Left hindlimb (tissue), 1 donor: ENCODE measurements around the gene ARFGAP3.

Experiments used
- DNase-seq: peaks from one replicate; pipeline ENCODE4 v3.0.0-alpha.2; 2018

ARFGAP3 gene

GRCh38 chr22:42856865-42857704, at the start of gene ARFGAP3:
ARFGAP3 (minus strand) TSS chr22:42857273; CDS start chr22:42857182, 91 bp downstream.
- peak; percentile 97 for DNase-seq

GRCh38 chr22:42905702-42906183, 48.7 kb upstream of the ARFGAP3 start:
- no peak for DNase-seq

- no peak for DNase-seq
Measured at GRCh38 chr22:42905217-42905616, 48.1 kb upstream of the ARFGAP3 start.

- DNase-seq: no peak
Measured at GRCh38 chr22:42904050-42904449, 47.0 kb upstream of the ARFGAP3 start.

DNA sequence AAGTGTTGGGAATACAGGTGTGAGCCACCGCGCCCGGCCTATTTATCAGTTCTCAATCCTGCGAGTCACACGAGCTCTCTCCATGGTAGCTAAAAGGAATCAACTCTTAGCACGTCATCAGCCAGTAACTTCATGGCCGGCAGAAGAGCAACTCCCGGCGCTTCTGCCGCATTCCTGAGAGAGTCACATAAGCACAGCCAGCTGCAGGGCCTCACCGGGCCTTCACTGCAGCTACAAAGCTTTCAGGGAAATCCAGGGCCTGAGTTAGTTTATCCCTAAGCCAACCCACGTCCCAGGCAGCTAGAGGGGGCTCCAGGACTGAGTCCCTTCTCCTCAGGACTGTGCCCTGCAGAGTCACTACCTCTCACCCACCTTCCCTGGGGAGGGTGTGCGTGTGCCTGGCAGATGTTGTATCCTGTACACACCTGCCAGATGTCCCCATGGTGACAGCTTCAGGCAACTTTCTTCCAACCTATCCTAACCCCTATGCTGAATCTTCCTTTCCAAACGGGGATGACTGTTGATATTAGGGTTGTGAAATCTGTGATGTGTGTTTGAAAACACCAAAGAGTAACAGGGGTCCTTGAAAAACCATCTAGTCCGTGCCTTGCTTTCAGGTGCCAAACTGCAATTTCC, 45.9 kb upstream of the ARFGAP3 start:
- DNase-seq: peak; percentile 70

GRCh38 chr22:42901790-42902508, 44.9 kb upstream of the ARFGAP3 start:
- no peak for DNase-seq

GRCh38 chr22:42897960-42898359, 40.9 kb upstream of the ARFGAP3 start:
- no peak for DNase-seq

GRCh38 chr22:42895541-42895981, 38.5 kb upstream of the ARFGAP3 start:
- DNase-seq: no peak

- DNase-seq: no peak
Measured at GRCh38 chr22:42895087-42895486, 38.0 kb upstream of the ARFGAP3 start.

DNA sequence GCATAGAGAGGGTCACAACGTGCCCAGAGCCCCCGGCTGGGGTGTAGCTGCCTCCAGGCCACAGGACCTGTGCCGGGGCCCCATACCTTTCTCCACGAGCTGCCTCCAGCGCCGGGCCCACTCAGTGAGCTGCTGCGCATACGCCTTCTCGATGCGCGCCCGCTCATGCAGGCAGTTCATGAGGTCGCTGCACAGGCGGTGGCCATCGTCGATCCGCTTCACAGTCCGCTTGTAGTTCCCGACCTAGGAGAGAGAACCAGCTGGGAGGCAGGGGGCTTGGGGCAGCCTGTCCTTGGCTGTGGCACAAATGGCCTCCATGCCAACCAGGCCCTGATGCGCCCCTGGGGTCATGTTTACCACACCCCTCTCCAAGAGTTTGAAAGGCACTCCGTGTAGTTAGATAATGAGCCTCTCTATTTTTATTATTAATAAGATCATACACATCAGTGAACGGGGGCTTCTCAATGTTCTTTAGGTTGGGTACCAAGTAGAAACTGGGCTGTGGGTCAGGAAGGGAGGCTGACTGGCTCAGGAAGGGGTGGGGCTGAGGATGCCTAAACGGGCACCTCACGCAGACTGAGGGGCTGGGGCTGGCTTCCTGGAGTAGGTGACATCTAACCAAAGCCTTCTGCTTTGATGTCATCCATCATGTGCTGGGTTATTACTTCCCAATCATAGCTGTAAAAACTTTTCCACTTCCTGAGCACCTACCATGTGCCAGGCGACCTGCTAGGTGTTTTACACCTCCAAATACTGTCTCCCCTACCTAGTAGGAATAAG, 36.5 kb upstream of the ARFGAP3 start:
- no peak for DNase-seq

DNA sequence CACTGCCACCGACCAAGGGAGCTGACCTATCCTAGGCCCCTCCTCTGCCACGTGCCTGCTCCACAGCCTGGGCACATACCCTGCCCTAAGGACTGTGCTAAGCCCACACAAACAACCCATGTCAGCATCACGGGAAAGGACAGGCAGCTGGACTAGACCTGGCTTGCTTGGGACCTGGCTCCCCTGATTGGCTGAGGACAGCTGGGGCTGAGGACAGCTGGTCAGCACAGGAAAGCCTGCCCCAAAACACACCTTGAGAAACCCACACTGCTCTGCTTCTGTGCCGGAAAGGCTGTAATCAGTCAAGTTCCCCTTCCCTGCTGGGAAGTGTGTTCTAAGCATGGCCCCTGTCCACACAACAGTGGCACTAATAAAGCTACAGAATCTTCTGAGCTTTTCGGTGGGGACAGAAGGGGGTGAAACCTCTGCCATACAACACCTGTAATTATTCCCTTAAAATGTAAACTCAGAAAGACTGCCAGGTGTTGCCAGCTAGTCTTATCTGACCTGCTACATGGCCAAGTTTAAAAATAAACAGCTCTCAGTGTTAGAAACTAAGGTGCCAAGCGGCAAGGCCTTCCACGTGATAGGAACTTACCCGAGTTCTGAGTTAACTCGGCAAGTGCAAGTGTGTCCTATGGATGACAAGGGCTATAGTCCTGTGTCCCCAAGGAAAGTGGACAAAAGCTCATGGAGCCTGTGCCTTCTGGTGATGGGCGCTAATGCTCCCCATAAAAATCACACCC, 35.7 kb upstream of the ARFGAP3 start:
- no peak for DNase-seq

DNA sequence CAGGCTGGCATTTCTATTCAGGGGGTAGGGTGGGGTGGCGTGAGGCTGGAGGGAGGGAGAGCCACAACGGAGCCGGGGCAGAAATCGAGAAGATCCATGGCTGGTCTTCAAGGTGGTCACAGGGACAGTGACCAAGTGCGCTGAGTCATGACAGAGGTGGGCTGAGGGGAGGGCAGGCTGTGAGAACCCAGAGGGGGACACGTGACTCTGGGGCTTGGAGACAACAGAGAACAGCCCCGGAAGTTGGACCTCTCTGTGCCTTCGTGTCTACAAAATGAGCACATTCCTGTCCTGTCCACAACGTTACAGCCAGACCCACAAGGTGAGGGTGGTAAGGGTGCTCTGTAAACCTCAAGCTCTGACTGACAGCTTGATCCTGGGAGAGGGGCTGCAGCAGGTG, 35.1 kb upstream of the ARFGAP3 start:
- DNase-seq: no peak

DNA sequence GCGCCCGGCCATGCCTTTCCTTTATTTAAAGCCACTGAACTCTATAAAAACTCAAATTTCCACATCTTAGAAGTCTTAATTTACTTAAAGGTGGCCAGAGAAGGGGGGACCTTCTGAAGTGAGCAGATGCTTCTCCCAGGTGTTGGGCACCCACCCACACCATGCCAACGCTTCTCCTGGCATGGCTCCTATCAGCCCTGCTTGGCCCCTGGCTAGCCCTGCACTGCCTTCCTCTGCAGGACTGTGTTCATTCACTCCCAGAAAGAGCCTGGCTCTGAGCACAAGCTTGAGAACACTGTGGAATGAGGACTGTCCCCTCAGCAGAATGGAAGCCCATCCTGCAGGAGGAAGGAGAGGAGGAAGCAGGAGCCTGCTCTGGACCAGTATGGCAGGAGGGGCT, 34.6 kb upstream of the ARFGAP3 start:
- DNase-seq: no peak

GRCh38 chr22:42891008-42891407, 33.9 kb upstream of the ARFGAP3 start:
- no peak for DNase-seq

DNA sequence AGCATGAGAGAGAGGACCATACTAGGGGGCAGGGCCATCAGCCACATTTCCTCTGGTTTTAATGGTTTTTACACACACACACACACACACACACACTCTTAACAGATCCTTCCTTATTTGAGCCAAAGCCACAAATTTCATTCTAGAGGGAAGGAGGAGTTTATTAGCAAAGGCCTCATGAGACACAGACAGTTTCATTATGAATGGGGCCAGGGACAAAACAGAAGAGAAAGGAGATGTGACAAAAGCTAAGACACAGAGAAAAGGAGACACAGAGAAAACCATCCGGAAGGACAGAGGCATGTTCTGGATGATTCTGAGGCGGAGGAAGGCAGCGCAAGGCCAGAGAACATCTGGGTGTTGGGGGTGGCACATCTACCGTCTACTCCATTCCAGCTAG, 32.2 kb upstream of the ARFGAP3 start:
- DNase-seq: no peak

DNA sequence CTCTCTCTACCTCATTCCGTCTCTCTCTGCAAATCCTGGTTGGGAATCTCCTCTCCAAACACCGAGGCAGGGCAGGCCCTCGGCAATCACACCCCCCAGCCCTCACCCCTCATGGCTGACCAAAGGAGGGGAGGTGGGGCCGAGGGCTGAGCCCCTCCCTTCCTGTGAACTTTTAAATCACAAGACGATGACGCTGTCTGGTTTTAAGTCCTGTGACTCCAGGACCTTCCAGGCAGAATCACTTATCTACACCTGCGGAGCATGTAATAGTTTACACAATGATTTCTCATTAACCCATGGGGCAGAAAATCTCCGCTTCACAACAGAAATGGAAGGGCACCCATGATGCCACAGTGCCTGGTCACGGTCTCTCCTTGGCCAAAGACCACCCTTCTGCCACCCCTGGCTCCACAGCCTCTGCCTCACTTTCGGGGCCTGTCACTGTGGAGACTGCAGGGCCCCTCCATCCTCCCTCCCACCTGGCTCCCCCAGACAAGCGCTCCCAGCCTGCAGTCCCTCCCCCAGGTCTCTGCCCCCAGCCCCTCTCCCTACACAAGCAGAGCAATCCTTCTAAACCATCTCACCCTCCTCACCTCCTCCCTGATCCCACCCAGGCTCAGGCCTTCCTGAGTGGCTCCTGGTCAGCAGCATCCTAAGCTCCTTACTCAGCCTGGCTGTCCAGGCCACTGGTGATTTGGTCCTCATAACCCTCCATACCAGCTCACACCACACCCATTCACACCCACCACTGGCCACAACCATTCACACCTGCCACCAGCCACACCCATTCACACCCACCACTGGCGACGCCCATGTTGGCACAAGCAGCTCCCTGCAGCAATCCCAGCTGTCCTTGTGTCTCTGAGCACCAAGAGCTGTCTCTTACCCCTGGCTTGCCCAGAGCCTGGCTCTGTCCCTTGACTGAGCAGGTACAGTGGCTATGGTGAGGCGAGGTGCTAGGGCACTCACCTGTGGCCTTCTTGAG, 30.7 kb upstream of the ARFGAP3 start:
- no peak for DNase-seq

DNA sequence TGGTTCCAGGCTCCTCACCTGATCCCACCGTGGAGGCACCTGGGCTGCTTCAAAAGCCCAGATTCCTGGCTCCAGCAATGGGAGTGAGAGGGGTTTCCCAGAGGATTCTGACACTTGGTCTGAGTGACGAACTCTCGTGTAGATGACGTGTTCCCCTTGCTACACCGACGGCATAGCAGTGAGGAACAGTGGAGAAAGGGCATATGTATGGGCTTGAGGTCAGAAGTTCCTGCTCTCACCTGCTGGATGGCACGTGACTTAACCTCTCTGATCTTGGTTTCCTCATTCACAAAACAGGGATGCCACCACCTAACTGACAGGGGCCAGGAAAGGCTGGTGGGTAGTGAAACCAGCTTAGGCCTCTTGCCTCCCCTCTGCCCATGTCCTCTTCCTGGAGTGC, 30.0 kb upstream of the ARFGAP3 start:
- DNase-seq: no peak

DNA sequence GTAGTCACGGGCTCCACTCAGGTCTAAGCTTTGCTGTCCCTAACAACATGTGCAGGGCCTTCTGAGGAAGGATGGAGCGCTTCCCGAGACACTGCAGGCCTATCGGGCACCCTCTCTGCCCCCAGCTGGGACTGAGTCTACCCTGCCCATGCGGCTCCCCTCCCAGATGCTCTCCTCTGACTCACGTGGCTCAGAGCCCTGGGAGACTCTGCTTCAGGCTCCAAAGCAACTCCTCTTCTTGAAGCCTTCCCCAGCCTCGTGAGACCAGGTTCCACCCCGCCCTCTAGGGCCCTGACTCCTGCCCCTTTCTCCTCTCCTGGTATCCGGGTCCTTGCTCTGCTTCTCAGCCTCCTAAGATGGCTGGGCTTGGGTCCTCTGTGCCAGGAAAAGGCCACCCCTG, 28.4 kb upstream of the ARFGAP3 start:
- DNase-seq: no peak

DNA sequence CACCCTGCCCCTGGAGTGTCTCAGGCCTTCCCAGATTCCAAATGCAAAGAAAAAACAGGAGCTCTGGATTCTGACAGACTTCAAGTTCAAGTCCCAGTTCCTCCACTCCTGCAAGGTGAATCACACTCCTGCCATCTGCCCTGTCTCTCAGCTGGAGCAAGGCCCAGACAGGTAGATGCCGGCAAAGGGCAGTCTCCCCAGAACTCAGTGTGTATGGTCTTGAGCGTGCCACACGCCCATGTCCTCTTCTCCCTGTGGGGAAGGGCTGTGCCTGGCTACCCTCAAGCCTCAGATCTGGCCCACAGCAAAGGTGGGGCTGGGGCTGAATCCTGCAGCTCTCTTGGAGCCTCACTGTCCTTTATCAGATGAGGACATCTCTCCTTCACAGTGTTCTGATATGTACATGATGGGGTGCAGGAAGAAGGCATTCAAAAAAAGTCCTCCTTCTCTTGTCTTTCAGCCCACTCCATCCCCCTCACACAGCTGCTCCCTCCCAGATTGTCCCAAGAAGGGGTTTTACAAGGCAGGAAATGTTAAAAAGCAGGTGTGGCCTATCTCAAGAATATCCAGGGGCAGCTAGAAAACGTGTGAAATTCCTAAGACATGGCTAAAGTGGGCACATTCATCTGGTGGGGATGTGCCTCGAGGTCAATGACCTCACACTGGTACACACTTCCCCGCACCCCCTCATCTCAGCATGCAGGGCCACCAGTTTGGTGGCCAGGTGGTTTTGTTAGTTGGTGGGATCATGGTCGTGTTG, 27.7 kb upstream of the ARFGAP3 start:
- DNase-seq: no peak

DNA sequence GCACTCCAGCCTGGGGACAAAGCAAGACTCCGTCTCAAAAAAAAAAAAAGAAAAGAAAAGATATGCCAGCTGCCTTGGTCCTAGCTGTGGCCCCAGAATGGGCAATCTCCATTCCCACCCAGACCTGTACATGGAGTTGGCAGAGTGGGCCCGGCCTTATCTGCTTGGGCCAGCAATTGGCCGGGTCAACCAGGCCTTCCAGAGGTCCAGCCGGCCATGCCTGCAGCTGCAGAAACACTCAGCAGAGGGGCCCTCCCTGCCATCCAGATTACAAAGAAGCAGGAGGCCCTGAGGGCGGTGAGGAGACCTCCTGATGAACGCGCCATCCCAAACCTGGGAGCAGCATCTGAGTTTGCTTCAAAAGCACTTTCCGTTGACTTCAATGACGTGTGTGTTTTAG, 26.9 kb upstream of the ARFGAP3 start:
- DNase-seq: no peak
